HG03521 (cell line): Measurements from ENCODE around the gene PRR20D.
"Not testable (repeated sequence)": the region's sequence is repeated elsewhere in the genome, so short reads cannot be mapped to it uniquely, and the experiment has no call there.

Source experiments
- ATAC-seq: cut with Tn5 transposase; IDR thresholded peaks from one replicate; pipeline ENCODE4 v1.9.1; 2021; ENCODE audit warnings: mild to moderate bottlenecking, moderate library complexity; ENCODE audit not compliant: unreplicated experiment

The PRR20D gene

DNA sequence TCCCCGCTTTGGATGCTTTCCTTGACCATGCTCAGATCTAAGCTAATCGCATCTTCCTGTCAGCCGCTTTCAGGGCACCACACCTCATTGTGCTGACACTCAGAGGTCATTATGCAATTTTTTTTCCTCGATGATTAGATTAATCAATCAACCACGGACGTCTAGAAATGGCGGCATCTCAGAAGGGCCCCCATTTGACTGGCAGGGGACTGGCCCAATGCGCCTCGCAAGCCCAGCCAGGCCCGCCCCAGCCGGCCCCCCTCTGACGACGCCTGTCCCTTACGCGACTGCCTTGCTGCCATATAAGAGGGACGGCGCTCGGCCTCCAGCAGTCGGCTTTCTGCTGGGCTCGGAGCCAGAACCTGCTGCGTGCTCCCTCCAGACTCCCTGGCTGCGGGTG lies at the start of gene PRR20D:
Gene PRR20D, plus strand, starts transcription at position 301 of the 400 bp plus-strand sequence. CDS start 387 bp downstream, outside the sequence.
- ATAC-seq: not testable (repeated sequence)

DNA sequence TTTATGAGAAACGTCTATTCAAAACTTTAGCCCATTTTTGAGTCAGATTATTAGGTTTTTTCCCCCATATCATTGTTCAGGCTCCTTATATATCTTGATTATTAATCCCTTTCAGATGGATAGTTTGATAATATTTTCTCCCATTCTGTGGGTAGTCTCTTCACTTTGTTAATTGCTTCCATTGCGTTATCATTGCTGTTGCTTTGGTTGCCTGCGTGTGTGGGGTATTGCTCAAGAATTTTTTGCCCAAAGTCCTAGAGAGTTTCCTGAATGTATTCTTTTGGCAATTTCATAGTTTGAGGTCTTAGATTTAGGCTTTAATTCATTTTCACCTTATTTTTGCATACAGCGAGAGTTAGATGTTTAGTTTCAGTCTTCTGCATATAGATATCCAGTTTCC lies 45.5 kb upstream of the PRR20D start:
- no peak for ATAC-seq

DNA sequence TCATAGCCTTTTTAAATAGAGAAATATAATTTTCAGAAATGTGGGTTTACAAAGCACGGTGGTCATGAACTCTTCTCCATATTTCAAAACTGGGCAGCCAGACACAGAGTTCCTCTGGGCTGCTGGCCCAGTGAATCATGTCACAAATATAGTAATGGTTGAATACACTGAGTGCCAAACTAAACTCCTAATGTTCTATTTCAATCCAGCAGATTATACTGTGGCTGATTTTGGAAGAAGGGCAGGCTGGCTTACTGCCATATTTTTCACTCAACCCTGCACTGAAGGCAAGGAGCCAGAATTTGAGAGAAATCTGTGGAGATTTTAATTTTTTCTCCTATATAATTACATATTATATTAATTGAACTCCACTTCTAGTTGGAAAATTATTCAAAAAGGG lies 36.8 kb upstream of the PRR20D start:
- ATAC-seq: no peak

DNA sequence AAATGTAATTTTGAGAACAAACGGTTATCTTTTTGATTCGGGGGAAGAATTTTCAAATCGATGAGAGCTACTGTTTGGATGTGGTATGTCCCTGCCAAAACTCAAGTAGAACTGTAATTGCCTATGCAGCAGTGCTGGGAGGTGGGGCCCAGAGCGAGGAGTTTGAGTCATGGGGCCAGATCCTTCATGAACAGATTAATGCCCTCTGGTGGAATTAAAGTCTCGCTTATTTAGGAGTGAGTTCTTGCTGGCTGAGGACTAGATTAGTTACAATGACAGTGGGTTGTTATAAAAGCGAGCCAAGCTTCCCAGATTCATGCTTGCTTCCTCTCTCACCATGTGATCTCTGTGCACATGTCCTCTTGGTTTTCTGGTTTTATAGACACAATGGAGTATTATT lies 31.5 kb upstream of the PRR20D start:
- ATAC-seq: no peak

DNA sequence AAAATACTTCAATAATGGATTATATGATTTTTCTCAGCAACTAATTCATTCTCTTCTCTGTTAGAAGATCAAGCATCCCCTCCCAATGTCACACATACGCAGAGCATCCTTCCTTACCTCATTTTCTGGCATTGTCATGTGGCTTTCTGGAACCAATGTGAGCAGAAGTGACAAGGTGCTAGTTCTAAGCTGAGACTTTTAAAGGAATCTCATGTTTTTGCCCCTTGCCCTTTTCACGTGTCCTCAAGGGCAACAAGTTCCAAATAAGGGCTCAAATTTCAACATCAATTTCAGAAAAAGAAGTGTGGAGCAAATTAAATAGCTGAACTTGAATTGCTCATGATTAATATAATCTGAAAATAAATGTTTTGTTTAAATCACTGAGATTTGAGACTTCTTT lies 24.3 kb upstream of the PRR20D start:
- ATAC-seq: no peak

DNA sequence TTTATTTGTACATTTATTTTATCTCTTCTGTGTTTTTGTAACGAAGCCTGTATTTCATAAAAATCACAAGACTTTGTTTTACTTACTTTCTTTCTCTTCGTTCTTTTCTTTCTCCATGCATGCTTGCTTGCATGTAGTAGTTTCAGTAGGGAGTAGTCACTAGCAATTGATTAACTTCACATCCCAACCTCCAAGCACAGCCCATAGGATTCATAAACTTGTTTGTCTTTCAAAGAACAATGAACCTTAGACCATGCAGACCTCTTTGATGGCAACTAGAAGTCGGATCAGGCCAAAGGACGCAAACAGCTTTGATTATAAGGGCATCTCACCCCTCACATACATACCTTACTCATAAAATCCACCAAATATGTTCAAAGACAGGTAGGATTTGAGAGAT lies 22.8 kb upstream of the PRR20D start:
- ATAC-seq: no peak

- no peak for ATAC-seq
These were observed 21.4 kb upstream of the PRR20D start for GRCh38 chr13:57138988-57139387.

GRCh38 chr13:57139781-57140180 lies 20.7 kb upstream of the PRR20D start:
- ATAC-seq: not testable (repeated sequence)

DNA sequence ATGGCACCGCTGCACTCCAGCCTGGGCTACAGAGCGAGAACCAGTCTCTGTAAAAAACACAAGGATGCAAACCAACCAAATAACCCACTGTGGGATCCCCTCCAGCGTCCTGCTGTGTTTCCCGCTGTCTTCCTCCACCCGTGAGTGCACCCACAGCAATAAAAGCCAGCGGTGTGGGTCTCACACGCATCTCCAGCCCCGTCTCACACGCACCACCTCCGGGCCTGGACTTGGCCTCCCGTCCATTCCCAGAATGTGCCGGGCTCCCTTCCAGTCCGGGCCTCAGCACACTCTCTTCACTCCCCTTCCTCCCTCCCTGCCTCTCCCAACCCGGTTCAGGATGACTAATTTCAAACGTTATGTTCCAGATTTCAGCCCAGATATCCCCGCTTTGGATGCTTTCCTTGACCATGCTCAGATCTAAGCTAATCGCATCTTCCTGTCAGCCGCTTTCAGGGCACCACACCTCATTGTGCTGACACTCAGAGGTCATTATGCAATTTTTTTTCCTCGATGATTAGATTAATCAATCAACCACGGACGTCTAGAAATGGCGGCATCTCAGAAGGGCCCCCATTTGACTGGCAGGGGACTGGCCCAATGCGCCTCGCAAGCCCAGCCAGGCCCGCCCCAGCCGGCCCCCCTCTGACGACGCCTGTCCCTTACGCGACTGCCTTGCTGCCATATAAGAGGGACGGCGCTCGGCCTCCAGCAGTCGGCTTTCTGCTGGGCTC lies 20.0 kb upstream of the PRR20D start, which contains the start of gene PRR20A:
Gene PRR20A, plus strand, starts transcription at position 684 of the 734 bp plus-strand sequence. CDS start 387 bp downstream, outside the sequence.
- not testable (repeated sequence) for ATAC-seq

DNA sequence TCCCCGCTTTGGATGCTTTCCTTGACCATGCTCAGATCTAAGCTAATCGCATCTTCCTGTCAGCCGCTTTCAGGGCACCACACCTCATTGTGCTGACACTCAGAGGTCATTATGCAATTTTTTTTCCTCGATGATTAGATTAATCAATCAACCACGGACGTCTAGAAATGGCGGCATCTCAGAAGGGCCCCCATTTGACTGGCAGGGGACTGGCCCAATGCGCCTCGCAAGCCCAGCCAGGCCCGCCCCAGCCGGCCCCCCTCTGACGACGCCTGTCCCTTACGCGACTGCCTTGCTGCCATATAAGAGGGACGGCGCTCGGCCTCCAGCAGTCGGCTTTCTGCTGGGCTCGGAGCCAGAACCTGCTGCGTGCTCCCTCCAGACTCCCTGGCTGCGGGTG lies 13.2 kb upstream of the PRR20D start, which contains the start of gene PRR20B:
Gene PRR20B, plus strand, starts transcription at position 301 of the 400 bp plus-strand sequence. CDS start 387 bp downstream, outside the sequence.
- ATAC-seq: not testable (repeated sequence)

DNA sequence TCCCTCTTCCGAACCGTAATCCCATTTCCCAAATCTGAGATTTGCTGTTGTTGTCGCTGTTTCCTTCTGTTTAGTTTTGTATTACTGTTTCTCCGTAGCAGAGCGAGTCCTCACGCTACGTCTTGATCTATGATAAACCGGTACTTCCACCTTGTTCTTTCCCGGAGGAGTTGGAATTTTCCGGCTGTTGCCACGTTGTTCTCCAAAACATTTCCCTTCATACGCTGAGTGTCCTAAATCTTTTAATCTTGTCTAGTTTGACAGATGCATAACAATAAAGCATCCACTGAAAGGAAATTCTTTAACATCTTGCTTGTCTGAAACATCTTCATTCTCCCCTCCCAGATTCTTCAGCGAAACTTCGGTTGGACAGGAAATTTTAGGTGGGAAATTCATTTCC lies 12.3 kb upstream of the PRR20D start:
- ATAC-seq: not testable (repeated sequence)

- ATAC-seq: not testable (repeated sequence)
These were observed 6.7 kb upstream of the PRR20D start, which contains the start of gene PRR20C for GRCh38 chr13:57153761-57154160. Gene PRR20C, plus strand, starts transcription at chr13:57154061. Its CDS starts 387 bp downstream, at chr13:57154448.

DNA sequence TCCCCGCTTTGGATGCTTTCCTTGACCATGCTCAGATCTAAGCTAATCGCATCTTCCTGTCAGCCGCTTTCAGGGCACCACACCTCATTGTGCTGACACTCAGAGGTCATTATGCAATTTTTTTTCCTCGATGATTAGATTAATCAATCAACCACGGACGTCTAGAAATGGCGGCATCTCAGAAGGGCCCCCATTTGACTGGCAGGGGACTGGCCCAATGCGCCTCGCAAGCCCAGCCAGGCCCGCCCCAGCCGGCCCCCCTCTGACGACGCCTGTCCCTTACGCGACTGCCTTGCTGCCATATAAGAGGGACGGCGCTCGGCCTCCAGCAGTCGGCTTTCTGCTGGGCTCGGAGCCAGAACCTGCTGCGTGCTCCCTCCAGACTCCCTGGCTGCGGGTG lies 6.5 kb downstream of the PRR20D start, which contains the start of gene PRR20E:
Gene PRR20E, plus strand, starts transcription at position 301 of the 400 bp plus-strand sequence. CDS start 387 bp downstream, outside the sequence.
- not testable (repeated sequence) for ATAC-seq

DNA sequence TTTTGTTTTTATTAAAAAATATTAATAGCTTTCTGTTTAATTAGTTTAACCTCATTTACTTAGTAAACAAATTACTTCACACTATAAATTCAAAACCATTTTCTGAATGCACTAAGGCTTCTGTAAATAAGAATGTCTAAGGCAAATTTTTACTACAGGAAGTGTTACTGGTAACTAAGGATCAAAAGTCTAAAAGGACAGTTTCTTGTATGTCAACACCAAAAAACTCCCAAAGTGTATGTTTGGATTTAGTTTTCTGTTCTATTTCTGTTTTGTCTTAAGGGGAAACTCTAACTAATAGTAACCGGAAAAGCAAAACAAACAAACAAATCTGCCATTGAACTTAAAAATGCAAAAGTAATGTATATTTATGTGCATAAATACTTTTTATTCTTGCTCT lies 31.2 kb downstream of the PRR20D start:
- no peak for ATAC-seq

DNA sequence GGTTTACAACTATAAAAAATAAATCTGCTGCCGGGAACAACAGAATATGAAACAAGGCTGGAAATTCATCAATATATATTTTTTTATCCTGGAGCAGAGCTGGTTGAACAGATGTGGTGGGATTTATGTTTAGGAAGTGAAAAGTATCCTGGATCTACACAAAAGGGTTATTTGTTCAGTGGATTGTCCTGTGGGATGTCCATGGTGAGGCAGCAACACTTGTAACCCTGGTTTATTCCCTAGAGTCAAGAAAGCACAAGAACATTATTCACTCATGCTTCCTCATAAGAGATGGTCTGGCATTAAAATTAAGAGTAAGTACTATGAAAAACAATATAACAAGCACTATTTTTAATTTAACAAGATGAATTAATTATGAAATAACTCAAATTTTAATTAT lies 52.6 kb downstream of the PRR20D start:
- no peak for ATAC-seq
